OCI-LY3 (cell line): ENCODE measurements around the gene GRAMD1B.

Experiments used
- H2AFZ ChIP-seq: fragments of 200-600, 300-600 bp; shearing (Covaris generic); 2 replicates; pipeline ENCODE4 v1.6.0; 2014; ENCODE audit warnings: antibody characterized with exemption, low read depth, low read length
- H3K27ac ChIP-seq: fragments of 200-600, 300-600 bp; sonication (generic); 2 replicates; pipeline ENCODE4 v1.5.1; 2014; ENCODE audit warnings: mild to moderate bottlenecking, low read length, moderate library complexity, mixed read lengths
- H3K27me3 ChIP-seq: fragments of 200-600, 300-600 bp; sonication (generic); 2 replicates; pipeline ENCODE4 v1.6.1; 2014; ENCODE audit warnings: low read depth, low read length, mixed read lengths
- H3K36me3 ChIP-seq: fragments of 200-600, 300-600 bp; sonication (generic); replicated peaks from 2 replicates; pipeline ENCODE3; 2014; ENCODE audit warnings: low read depth, low read length, mixed read lengths
- H3K4me1 ChIP-seq: fragments of 300-600, 200-600 bp; sonication (generic); 2 replicates; pipeline ENCODE4 v1.6.1; 2014; ENCODE audit warnings: low read length, mixed read lengths
- H3K4me2 ChIP-seq: fragments of 200-600, 300-600 bp; sonication (generic); 2 replicates; pipeline ENCODE4 v1.6.1; 2014; ENCODE audit warnings: low read length, mixed read lengths
- H3K4me3 ChIP-seq: fragments of 300-600, 200-600 bp; sonication (generic); 2 replicates; pipeline ENCODE4 v1.5.1; 2014; ENCODE audit warnings: antibody characterized with exemption, mild to moderate bottlenecking, low read length, moderate library complexity
- H3K79me2 ChIP-seq: fragments of 300-600, 200-600 bp; shearing (Covaris generic); 2 replicates; pipeline ENCODE4 v1.6.1; 2014; ENCODE audit warnings: mild to moderate bottlenecking, low read length, mixed read lengths
- H3K9ac ChIP-seq: fragments of 300-600, 200-600 bp; shearing (Covaris generic); 2 replicates; pipeline ENCODE4 v1.6.0; 2014; ENCODE audit warnings: mild to moderate bottlenecking, low read length, moderate library complexity
- H3K9me3 ChIP-seq: fragments of 200-600, 300-600 bp; shearing (Covaris generic); 2 replicates; pipeline ENCODE4 v1.6.1; 2014; ENCODE audit warnings: low read length, mixed read lengths; ENCODE audit not compliant: insufficient read depth
- H4K20me1 ChIP-seq: fragments of 200-600, 300-600 bp; sonication (generic); 2 replicates; pipeline ENCODE4 v1.6.1; 2016; ENCODE audit warnings: low read length, mixed read lengths; ENCODE audit not compliant: insufficient read depth
- CTCF ChIP-seq: fragments of 200-600, 300-600 bp; sonication (generic); IDR thresholded peaks from 2 replicates; pipeline ENCODE4 v1.5.1; 2014; ENCODE audit warnings: antibody characterized with exemption, low read length, low read depth
- EZH2phosphoT487 ChIP-seq: fragments of 200-600 bp; shearing (Covaris generic); IDR thresholded peaks from 2 replicates; pipeline ENCODE4 v1.6.1; 2018; ENCODE audit warnings: antibody characterized with exemption, mixed run types, low read depth

GRAMD1B gene

GRCh38 chr11:123521001-123521400 is 90.9 kb downstream of the GRAMD1B start:
- Histone ChIP-seq H4K20me1 (peaks cover 2% of the 10 kb centered on the region; the same call in 1 of the 2 replicates), H3K4me2 (no peak overlapping the region), H3K27me3 (0 out of 2 replicates have a peak, but pooled peaks cover 3% of the 10 kb centered on the region), H3K79me2 (no peaks in the 10 kb centered on the region; the same call in 1 of the 2 replicates), H3K4me3 (no peak overlapping the region), H3K9me3 (no peaks in the 10 kb centered on the region), H2AFZ (no peak overlapping the region), H3K4me1 (peaks cover 23% of the 10 kb centered on the region), H3K9ac (no peak overlapping the region), H3K36me3 (no peaks in the 10 kb centered on the region), H3K27ac (no peak overlapping the region)
- no peak for TF ChIP-seq EZH2phosphoT487
- TF ChIP-seq CTCF, result no peak

- Histone ChIP-seq H4K20me1 (peaks cover 2% of the 10 kb centered on the region; the same call in 1 of the 2 replicates), H2AFZ (no peak overlapping the region), H3K36me3 (no peaks in the 10 kb centered on the region), H3K79me2 (no peaks in the 10 kb centered on the region; the same call in 1 of the 2 replicates), H3K4me3 (no peak overlapping the region), H3K9me3 (no peaks in the 10 kb centered on the region), H3K27me3 (0 out of 2 replicates have a peak, but pooled peaks cover 3% of the 10 kb centered on the region), H3K27ac (no peak overlapping the region), H3K4me1 (peaks cover 16% of the 10 kb centered on the region), H3K4me2 (no peak overlapping the region), H3K9ac (no peak overlapping the region)
- TF ChIP-seq EZH2phosphoT487 (no peak), CTCF (no peak)
These were observed 91.9 kb downstream of the GRAMD1B start for GRCh38 chr11:123521930-123522329.

GRCh38 chr11:123523539-123523938 is 93.5 kb downstream of the GRAMD1B start:
- Histone ChIP-seq H3K9me3 (no peaks in the 10 kb centered on the region), H3K4me2 (no peak overlapping the region), H3K79me2 (no peaks in the 10 kb centered on the region; the same call in 1 of the 2 replicates), H3K36me3 (no peaks in the 10 kb centered on the region), H3K27me3 (0 out of 2 replicates have a peak, but pooled peaks cover 3% of the 10 kb centered on the region), H2AFZ (no peak overlapping the region), H3K9ac (no peak overlapping the region), H3K4me1 (no peaks in the 10 kb centered on the region), H4K20me1 (peaks cover 2% of the 10 kb centered on the region; the same call in 1 of the 2 replicates), H3K4me3 (no peak overlapping the region), H3K27ac (no peak overlapping the region)
- no peak for TF ChIP-seq CTCF
- TF ChIP-seq EZH2phosphoT487, result no peak

GRCh38 chr11:123525097-123525496 is 95.0 kb downstream of the GRAMD1B start:
- Histone ChIP-seq H3K79me2 (no peaks in the 10 kb centered on the region), H3K4me3 (no peak overlapping the region), H4K20me1 (peaks cover 2% of the 10 kb centered on the region; the same call in 1 of the 2 replicates), H2AFZ (no peak overlapping the region), H3K27ac (no peak overlapping the region), H3K9ac (no peak overlapping the region), H3K27me3 (0 out of 2 replicates have a peak, but pooled peaks cover 3% of the 10 kb centered on the region), H3K4me2 (no peak overlapping the region), H3K9me3 (no peaks in the 10 kb centered on the region), H3K36me3 (no peaks in the 10 kb centered on the region), H3K4me1 (no peaks in the 10 kb centered on the region)
- TF ChIP-seq CTCF, result no peak
- TF ChIP-seq EZH2phosphoT487, result no peak
